ENCODE results near the gene FAAP20. TPM values are rescaled to one million over a fixed set of nuclear protein-coding genes. Genes with fewer than 3 reads are reported as not detected.

The FAAP20 gene
- total RNA-seq, 1 experiment from 2014 or later: 114 TPM

DNA sequence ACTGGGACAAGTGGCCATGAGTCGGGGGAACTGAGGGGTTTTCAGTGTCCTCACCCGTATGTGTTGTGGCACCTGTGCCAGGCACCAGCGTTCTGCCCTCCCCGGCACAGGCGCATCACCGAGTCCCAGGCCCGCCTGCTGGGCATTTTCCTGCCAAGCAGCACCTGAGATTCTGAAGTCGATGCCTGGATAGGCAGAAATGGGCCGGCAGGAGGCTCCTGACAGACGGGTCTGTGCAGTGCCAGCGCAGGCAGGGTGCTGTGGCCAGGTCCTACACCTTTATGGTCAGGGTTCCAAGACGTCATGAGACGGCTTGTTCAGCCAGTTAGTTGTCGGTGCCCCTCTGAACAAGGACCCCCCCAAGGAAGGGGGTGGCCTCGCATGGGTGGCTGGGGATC, 10.6 kb downstream of the FAAP20 start:
- CTCF ChIA-PET: no interaction called here
- Histone ChIP-seq H3K9me2 (replicated peaks; ENCODE audit: low read length) (no peaks in the 10 kb centered on the region), H3K27ac (ENCODE audit: low read length) (no peak overlapping the region), H4K20me1 (ENCODE audit: low read length) (no peaks in the 10 kb centered on the region), H3K4me3 (ENCODE audit: low read length) (no peak overlapping the region), H3K9ac (ENCODE audit: low read length) (no peak overlapping the region), H3F3A (ENCODE audit: low read length, unreplicated experiment) (no peaks in the 10 kb centered on the region), H3K4me1 (ENCODE audit: insufficient read depth, low read length) (peaks cover 13% of the 10 kb centered on the region), H3K4me2 (ENCODE audit: low read length) (no peak overlapping the region), H3K79me2 (ENCODE audit: low read length) (no peaks in the 10 kb centered on the region), H2AFZ (ENCODE audit: low read length) (no peak overlapping the region), H3K27me3 (ENCODE audit: low read length) (no peaks in the 10 kb centered on the region), H3K36me3 (ENCODE audit: low read depth, low read length) (no peaks in the 10 kb centered on the region; the same call in 1 of the 2 replicates), H3K9me3 (ENCODE audit: low read length) (no peaks in the 10 kb centered on the region)
- ATAC-seq (no peak), DNase-seq (no peak)
- TF ChIP-seq EZH2phosphoT487 (IDR thresholded peaks at IDR 0.05; ENCODE audit: borderline replicate concordance, low read length) (no peak), EZH2 (IDR thresholded peaks at IDR 0.05; ENCODE audit: low read length, unreplicated experiment) (no peak)
- TF ChIP-seq, protein P1, sequence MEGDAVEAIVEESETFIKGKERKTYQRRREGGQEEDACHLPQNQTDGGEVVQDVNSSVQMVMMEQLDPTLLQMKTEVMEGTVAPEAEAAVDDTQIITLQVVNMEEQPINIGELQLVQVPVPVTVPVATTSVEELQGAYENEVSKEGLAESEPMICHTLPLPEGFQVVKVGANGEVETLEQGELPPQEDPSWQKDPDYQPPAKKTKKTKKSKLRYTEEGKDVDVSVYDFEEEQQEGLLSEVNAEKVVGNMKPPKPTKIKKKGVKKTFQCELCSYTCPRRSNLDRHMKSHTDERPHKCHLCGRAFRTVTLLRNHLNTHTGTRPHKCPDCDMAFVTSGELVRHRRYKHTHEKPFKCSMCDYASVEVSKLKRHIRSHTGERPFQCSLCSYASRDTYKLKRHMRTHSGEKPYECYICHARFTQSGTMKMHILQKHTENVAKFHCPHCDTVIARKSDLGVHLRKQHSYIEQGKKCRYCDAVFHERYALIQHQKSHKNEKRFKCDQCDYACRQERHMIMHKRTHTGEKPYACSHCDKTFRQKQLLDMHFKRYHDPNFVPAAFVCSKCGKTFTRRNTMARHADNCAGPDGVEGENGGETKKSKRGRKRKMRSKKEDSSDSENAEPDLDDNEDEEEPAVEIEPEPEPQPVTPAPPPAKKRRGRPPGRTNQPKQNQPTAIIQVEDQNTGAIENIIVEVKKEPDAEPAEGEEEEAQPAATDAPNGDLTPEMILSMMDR (conservative IDR thresholded peaks at IDR 0.05; ENCODE audit: low read depth, low read length): no peak
- POLR2A ChIA-PET (ENCODE audit: unreplicated experiment): no interaction called here
- intact Hi-C loops (cut with micrococcal nuclease): no loop called here
- no TSS peak for BruUV-seq (replicated peaks)

GRCh38 chr1:2182376-2182775, 12.2 kb downstream of the FAAP20 start:
- no peaks in the 10 kb centered on the region; the same call in 1 of the 2 replicates for H3K36me3 ChIP-seq (ENCODE audit: low read depth, low read length)
- H3K9me2 ChIP-seq (replicated peaks; ENCODE audit: low read length): no peaks in the 10 kb centered on the region
- intact Hi-C loops (cut with micrococcal nuclease): no loop called here
- no peaks in the 10 kb centered on the region for H3K9me3 ChIP-seq (ENCODE audit: low read length)
- ATAC-seq (no peak), DNase-seq (no peak)
- peaks cover 12% of the 10 kb centered on the region for H3K4me1 ChIP-seq (ENCODE audit: insufficient read depth, low read length)
- POLR2A ChIA-PET (ENCODE audit: unreplicated experiment): no interaction called here
- no peaks in the 10 kb centered on the region for H3K79me2 ChIP-seq (ENCODE audit: low read length)
- CTCF ChIA-PET: no interaction called here
- no peak overlapping the region for H2AFZ ChIP-seq (ENCODE audit: low read length)
- no peak overlapping the region for H3K9ac ChIP-seq (ENCODE audit: low read length)
- BruUV-seq (replicated peaks): no TSS peak
- no peak overlapping the region for H3K27ac ChIP-seq (ENCODE audit: low read length)
- H3F3A ChIP-seq (ENCODE audit: low read length, unreplicated experiment): no peaks in the 10 kb centered on the region
- TF ChIP-seq EZH2phosphoT487 (IDR thresholded peaks at IDR 0.05; ENCODE audit: borderline replicate concordance, low read length) (no peak), EZH2 (IDR thresholded peaks at IDR 0.05; ENCODE audit: low read length, unreplicated experiment) (no peak)
- TF ChIP-seq, protein P1 (conservative IDR thresholded peaks at IDR 0.05; ENCODE audit: low read depth, low read length): no peak
- H3K4me3 ChIP-seq (ENCODE audit: low read length): no peak overlapping the region
- no peaks in the 10 kb centered on the region for H3K27me3 ChIP-seq (ENCODE audit: low read length)
- no peak overlapping the region for H3K4me2 ChIP-seq (ENCODE audit: low read length)
- no peaks in the 10 kb centered on the region for H4K20me1 ChIP-seq (ENCODE audit: low read length)

- H3K36me3 ChIP-seq (ENCODE audit: low read depth, low read length): no peaks in the 10 kb centered on the region; the same call in 1 of the 2 replicates
- H3K4me2 ChIP-seq (ENCODE audit: low read length): no peak overlapping the region
- intact Hi-C loops (cut with micrococcal nuclease): no loop called here
- BruUV-seq (replicated peaks): no TSS peak
- no peaks in the 10 kb centered on the region for H3K9me2 ChIP-seq (replicated peaks; ENCODE audit: low read length)
- no peak overlapping the region for H2AFZ ChIP-seq (ENCODE audit: low read length)
- TF ChIP-seq, protein P1 (conservative IDR thresholded peaks at IDR 0.05; ENCODE audit: low read depth, low read length): no peak
- TF ChIP-seq EZH2 (IDR thresholded peaks at IDR 0.05; ENCODE audit: low read length, unreplicated experiment) (no peak), EZH2phosphoT487 (IDR thresholded peaks at IDR 0.05; ENCODE audit: borderline replicate concordance, low read length) (no peak)
- no peaks in the 10 kb centered on the region for H3F3A ChIP-seq (ENCODE audit: low read length, unreplicated experiment)
- no peaks in the 10 kb centered on the region for H3K27me3 ChIP-seq (ENCODE audit: low read length)
- ATAC-seq: no peak
- no peak overlapping the region for H3K9ac ChIP-seq (ENCODE audit: low read length)
- DNase-seq: no peak
- H3K27ac ChIP-seq (ENCODE audit: low read length): 0 out of 2 replicates have a peak overlapping the region, but pooled peaks have one; percentile 80
- H4K20me1 ChIP-seq (ENCODE audit: low read length): no peaks in the 10 kb centered on the region
- no peak overlapping the region for H3K4me3 ChIP-seq (ENCODE audit: low read length)
- CTCF ChIA-PET: no interaction called here
- H3K79me2 ChIP-seq (ENCODE audit: low read length): no peaks in the 10 kb centered on the region
- H3K9me3 ChIP-seq (ENCODE audit: low read length): no peaks in the 10 kb centered on the region
- H3K4me1 ChIP-seq (ENCODE audit: insufficient read depth, low read length): peaks cover 12% of the 10 kb centered on the region
- POLR2A ChIA-PET (ENCODE audit: unreplicated experiment): no interaction called here
Measured at GRCh38 chr1:2181752-2182151, 12.8 kb downstream of the FAAP20 start.

Measured in PC-3 (cell line).